HG02642 (cell line): ENCODE measurements around the gene EXOC3L1.

ENCODE experiments used
- ATAC-seq: cut with Tn5 transposase; IDR thresholded peaks from one replicate; pipeline ENCODE4 v1.9.1; 2021; ENCODE audit warnings: mild to moderate bottlenecking; ENCODE audit not compliant: unreplicated experiment, poor library complexity

EXOC3L1 gene

DNA sequence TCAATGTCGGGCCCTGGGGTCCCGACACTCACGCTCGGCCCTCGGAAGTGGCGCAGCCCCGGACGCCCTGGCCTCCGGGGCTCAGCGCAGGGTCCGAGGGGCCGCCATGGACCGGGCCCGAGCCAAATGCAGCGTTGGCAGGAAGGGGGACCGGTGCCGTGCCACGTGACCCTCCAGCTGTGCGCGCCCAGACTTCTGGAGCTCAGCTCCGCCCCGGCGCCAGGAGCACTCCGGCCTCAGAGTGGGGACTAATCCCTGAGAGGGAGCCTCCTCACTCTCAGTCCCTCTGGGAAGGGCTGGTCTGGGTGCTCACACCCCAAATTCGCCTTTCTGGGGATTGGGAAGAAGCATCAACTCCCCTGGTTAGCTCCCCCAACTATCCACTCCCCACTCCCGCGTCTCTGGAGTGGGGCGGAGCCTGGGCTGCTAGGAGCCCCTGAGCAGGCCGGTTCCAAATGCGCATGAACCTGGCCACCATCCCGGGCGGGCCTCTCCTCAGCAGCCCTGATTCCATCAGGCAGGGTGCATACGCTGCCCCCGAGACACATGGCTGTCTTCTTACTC, 39.0 kb downstream of the EXOC3L1 start, which contains the start of gene B3GNT9:
B3GNT9 (minus strand) TSS at position 166 of the 564 bp plus-strand sequence. CDS start 513 bp downstream, outside the sequence.
- ATAC-seq, result peak; percentile 68

DNA sequence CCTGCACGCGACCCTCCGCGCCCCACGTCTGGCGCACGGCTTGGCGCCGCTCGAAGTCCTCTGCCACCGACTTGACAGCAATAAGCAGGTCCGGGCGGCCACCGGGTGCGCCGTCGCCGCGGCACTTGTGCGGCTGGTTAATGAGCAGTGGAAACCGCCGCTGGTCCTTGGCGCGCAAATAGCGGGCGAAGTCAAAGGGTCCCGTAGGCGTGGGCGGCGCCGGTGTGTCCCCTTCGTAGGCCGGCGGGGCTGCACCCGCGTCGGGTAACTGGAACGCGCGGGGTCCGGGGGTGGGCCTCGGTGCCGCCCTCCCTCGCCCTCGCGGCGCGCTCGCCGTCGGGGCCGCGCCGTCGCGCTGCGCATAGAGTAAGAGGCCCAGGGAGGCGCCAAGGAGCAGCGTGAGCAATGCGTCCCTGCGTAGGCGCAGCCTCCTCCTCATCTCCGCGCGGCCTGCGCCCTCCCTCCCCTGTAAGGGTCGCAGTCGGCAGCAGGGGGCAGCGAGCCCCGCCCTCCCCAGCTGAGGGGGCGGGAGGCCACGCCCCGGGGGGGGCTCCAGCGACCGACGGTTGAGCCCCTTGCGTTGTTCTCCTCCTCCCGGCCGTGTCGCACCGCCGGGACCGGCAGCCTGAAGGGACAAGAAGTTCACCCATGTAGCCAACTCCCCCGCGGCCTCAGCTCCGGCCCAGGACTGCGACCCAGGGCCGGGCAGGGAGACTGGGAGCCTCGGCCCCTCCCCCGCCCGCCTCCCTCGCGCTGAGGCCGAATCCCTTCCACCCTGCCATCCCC, 39.7 kb downstream of the EXOC3L1 start:
- ATAC-seq, result peak; percentile 31

DNA sequence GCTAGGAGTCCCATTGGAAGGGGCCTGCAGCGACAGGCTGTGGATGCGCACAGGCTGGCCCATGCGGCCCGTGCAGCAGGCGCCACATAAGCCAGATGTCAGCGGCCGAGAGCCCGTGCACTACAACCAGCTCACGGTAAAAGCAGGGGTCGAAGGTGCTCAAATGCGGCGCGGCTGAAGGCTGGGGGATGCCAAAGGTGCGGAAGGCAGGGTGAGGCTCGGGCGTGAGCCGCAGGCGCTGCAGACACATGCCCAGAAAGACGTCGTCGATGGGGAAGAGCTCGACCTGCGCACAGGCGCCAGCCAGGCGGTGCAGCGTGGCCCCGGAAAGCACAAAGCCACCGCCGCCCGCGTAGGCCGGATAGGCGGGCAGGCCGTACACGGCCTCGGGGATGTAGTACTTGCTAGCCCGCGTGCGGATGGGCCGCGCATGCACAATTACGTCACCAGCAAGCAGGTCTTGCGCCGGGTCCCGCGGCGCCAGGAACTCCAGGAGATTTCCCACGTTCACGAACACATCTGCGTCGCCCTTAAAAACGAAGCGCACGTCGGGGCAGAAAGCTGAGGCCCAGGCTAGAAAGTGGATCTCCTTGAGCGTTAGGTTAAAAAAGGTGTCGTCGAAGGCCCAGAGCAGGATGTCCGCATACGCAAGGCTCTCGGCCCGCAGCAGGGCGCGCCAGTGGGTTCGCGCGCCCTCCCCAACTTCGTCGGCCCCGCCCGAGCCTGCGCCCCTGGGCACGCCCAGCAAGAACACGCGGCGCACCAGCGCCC, 40.5 kb downstream of the EXOC3L1 start:
- ATAC-seq, result no peak

DNA sequence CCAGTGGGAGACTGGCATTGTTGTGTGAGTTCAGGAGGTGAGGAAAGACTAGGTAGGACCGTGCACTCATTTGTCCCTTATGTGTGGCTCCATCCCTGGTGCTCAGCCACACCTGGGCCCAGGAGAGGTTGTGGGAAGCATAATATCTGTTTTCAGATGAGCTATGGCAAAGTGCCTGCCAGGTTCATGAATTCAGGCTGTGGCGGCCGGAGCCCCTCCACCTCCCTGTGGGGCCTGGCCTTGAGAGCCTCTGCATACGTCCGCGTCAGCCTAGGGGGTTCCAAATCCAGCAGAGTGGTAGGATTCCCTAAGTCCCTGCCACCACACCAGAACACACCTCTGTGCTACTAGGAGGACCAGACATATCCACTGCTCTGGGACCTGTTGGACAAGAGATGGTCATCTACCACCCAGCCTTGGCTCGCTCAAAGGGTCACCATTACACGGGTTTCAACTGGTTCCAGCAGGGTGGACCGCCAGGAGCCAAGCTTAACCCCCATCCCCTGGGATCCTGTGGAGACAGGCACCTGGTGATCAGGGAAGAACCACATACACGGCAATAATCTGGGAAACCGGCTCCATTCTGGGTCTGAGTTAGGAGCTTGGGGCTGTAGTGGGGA, 41.2 kb downstream of the EXOC3L1 start:
- ATAC-seq, result no peak

DNA sequence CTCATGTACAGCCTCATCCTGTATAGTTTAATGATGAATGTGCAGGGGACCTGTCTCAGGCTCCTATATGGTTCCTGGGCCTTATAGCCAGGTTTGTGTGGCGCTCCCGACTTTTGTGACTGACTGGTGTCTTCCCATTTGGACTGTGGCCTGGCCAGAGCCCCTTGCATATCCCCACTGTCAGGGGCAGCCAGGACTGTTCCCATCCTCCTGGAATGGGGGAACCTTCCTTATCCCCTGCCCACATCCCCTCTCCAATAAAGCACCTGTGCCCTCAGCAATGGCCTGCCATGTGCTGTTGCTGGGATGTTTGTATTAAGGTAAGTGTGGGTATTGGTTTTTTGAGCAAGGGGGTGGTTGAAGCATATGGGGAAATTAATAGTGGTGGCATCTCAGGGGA, 41.7 kb downstream of the EXOC3L1 start:
- ATAC-seq, result no peak

DNA sequence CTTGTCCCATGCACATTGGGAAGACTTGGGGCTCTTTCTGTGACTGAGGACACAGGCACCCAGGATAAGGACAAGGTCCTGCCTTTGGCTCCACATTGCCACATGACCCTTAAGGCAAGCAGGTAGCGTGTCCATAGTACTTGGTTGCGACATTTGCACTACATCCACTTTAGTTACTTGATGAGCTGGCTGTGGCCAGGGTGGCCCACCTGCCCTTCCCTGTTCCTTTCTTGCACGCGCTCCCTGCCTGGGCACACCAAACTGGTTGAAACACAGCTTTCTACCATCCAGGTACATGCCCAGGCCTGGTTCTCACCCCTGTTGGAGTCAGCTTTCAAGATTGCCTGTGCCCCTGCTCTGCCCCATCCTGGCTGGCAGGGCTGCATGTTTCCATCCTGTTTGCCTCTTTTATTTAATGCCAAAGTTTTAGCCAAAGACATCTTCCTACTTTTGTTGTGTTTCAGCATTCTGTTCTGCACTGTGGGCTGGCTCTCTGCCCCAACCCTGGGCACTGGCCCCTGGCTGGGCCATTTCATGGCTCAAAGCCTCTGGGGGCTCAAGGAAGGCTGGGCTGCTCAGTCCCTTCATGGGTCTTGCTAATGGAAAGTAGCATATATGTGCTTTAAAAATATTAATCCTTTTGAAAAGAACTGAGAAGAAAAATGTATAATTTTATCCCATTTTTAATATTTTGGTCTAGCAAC, 42.3 kb downstream of the EXOC3L1 start:
- no peak for ATAC-seq

DNA sequence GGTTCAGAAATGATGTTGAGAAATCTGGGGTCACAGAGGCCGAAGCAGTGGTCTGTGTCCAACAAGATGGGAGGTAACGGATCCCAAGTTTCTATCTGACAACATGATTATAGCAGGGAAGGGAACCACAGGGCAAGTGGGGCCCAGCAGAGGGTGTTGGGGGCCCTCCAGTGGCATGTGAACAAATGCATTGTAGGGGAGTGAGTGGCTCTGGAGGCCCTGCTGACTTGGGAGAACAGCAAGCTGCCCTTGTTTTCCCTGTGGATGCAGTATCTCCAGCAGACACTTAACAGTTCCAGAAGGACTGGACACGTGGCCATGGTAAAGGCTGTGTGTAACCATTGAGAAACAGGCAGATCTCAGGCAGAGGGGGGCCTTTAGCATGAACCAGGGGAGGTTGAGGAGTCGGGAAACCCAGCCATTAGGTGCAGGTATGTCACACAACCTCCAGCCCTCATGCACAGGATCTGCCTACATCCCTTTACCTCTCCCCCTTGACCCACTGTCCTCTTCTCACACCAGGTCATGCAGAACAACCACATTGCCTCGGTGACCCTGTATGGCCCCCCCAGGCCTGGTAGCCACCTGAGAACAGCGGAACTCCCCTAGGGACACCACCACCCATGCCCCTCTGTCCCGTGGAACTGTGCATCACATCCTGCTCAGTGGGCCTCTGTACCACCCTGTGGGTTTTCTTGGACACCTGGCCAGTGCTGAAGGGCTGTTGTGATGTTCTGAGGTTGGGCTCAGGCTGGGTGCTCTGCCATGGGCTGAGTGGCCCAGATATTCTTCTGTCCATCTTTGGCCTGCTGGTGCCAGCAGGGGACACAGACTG, 43.2 kb downstream of the EXOC3L1 start:
- ATAC-seq, result no peak

DNA sequence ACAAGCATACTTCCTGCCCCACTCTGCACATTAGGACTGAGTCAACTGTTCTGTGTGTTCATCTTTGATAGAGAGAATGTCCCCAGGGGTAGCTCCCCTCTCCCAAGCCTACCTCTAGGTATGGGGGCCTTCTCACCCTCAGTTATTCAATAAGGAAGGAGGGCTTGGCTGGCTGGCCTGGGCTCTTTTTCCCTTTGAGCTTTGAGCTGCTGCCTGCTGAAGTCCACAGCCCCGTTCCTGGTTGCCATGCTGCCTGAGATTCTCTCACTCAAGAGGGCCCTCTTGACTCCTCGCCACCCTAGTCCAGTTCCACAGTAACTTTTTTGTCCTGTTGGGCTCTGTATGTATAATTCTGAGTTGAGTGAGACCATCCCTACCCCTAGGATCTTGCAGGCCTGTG, 44.2 kb downstream of the EXOC3L1 start:
- ATAC-seq, result no peak

DNA sequence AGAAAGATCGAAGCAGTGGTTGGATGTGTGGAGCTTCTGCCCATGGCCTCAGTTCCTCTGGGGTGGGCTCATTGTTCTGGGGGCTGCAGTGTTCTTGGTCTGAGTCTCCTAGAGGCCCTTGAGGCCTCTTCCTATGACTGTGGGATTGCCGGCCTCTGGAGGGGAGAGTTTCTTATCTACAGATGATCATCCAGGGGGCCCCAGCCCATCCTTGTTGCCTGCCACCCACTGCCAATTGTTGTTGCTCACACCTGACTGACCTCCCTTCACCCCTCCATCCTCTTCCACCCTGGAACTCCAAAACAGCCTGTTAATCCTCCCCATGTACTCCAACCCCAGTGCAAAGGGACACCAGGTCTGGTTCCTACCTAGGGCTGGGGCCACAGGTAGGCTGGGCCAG, 45.0 kb downstream of the EXOC3L1 start:
- no peak for ATAC-seq

DNA sequence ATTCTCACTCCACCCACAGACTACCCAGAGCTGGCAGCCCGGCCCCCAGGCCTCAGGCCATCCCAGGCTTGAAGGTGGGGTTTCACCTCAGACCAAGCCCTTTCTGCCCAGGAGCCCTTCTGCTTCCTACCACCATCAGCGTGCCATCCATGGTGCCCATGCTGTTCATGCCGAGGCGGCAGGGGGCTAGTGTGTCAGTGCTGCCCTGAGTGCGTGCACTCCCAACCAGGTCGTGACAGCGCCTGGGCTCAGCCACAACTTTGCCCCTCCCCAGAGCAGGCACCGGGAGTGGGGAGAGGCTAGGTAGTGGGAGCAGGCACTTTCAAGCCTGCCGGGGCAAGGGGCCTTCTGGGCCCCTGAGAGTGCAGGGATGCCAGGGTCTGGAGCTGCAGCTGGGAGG, 47.6 kb downstream of the EXOC3L1 start:
- no peak for ATAC-seq

DNA sequence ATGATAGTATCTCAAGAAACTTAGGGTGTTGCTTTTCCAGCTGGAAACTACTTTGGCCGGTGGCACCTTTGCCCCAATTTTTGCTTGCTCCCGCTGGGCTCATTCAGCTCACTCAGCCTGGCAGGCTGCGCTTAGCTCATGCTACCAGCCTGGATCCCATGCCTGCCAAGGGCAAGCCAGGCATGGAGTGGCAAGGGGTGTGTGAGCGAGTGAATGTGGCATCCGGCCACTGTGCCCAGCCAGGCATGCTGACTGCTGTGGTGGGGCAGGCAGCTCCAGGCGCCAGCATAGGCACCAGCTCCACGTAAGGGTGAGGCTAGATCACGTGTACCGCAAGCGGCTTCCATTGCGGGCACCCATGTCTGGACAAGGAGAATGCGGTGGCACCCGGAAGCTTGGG, 48.5 kb downstream of the EXOC3L1 start:
- no peak for ATAC-seq

DNA sequence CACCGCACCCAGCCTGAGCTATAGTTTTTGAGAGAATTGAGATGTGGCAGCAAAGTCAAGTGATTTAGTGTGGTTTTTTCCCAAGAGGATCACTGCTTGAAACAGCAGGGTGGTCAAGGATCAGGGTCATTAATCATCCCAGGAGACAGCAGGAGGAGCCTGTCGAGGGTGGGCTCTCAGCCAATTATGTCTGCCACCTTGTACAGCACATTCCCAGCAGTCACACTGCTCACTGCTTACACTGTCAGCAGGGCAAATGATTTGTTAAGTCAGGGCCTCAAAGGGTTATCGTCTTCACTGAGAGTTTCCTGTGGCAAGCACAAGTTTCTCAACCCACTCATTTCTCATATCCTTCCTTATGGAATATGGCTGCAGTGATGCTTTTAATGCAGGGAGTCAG, 52.3 kb downstream of the EXOC3L1 start:
- no peak for ATAC-seq
